K562 (cell line): Measurements from ENCODE around the gene LCN1. TPM values are rescaled to one million over a fixed set of nuclear protein-coding genes. Genes with fewer than 3 reads are reported as not detected.

Experiments used
- ATAC-seq: fragments of 200-7000 bp; cut with Tn5 transposase; 3 replicates; pipeline ENCODE4 v1.9.1; 2020; ENCODE audit warnings: moderate library complexity
- BruUV-seq: library from RNA; stranded (reverse); fragments of 400-500 nt; replicated peaks from 2 replicates; lab custom pipeline; 2021; lab: Mats Ljungman, UMichigan
- CTCF ChIA-PET: fragments of 300-600 bp; formaldehyde crosslinking; extraction: SDS; loops from one replicate; lab custom pipeline; 2021; ENCODE audit warnings: low intra/inter-chr PET ratio; lab: Yijun Ruan, JAX
- POLR2A ChIA-PET: fragments of 300-600, 350-650 bp; sonication (Branson Sonifier 250); formaldehyde crosslinking; extraction: SDS; loops from one replicate; lab custom pipeline; 2021; ENCODE audit warnings: antibody characterized with exemption, inconsistent platforms; lab: Yijun Ruan, JAX
- DNase-seq, 4 experiments: peaks; one replicate each; pipeline versions ENCODE4 v3.0.0 to v3.0.0-alpha.2; 2011 to 2018; ENCODE audit warnings: low spot score in 3 of 4, mixed read lengths in 3 of 4; ENCODE audit errors: extremely low read depth in 1 of 4
- FAIRE-seq: peaks from 2 replicates; lab custom pipeline; 2011; peaks lifted over from hg19 to GRCh38; lab: Jason Lieb, UNC
- H2AFZ ChIP-seq: 2 replicates; pipeline ENCODE4 v1.6.0; 2011; ENCODE audit warnings: low read depth, low read length, control low read depth, inconsistent platforms
- H3K27ac ChIP-seq: fragments of 200-600 bp; 3 replicates; pipeline ENCODE4 v1.8.0; 2011; ENCODE audit warnings: low read depth, mild to moderate bottlenecking, control low read depth, inconsistent platforms, low read length, moderate library complexity, mixed read lengths; ENCODE audit errors: extremely low read depth
- H3K27me3 ChIP-seq, 2 experiments: fragments of 300-600 bp in 1 of 2; 2 replicates in 1 of 2; 3 replicates in 1 of 2; pipeline versions ENCODE4 v1.6.0 to v1.8.0; 2011; ENCODE audit warnings: inconsistent platforms in 2 of 2, low read length in 2 of 2, mild to moderate bottlenecking in 1 of 2, mixed read lengths in 1 of 2, moderate library complexity in 1 of 2; ENCODE audit not compliant: control insufficient read depth in 2 of 2, insufficient read depth in 2 of 2
- H3K36me3 ChIP-seq: fragments of 300-600 bp; 3 replicates; pipeline ENCODE4 v1.8.0; 2011; ENCODE audit warnings: mild to moderate bottlenecking, low read length, inconsistent platforms; ENCODE audit not compliant: control insufficient read depth, insufficient read depth
- H3K4me1 ChIP-seq, 2 experiments: fragments of 200-600 bp in 1 of 2; replicated peaks in 1 of 2; 2 replicates in 1 of 2; 3 replicates in 1 of 2; pipeline versions ENCODE4 v1.5.1 to v1.8.0; 2011; ENCODE audit warnings: inconsistent platforms in 2 of 2, low read length in 2 of 2, mild to moderate bottlenecking in 1 of 2, mixed read lengths in 1 of 2, moderate library complexity in 1 of 2; ENCODE audit not compliant: control insufficient read depth in 2 of 2, insufficient read depth in 2 of 2
- H3K4me2 ChIP-seq: 2 replicates; pipeline ENCODE4 v1.6.1; 2011; ENCODE audit warnings: low read length, control low read depth, inconsistent platforms, mixed read lengths; ENCODE audit not compliant: insufficient read depth
- H3K4me3 ChIP-seq: fragments of 200-600 bp; sonication (generic), shearing (Covaris generic); 2 replicates; pipeline ENCODE4 v1.5.1; 2016; ENCODE audit warnings: control low read depth, inconsistent platforms
- H3K79me2 ChIP-seq: fragments of 200-600 bp; 3 replicates; pipeline ENCODE4 v1.8.0; 2011; ENCODE audit warnings: low read length, inconsistent platforms; ENCODE audit not compliant: control insufficient read depth, insufficient read depth
- H3K9ac ChIP-seq, 2 experiments: 2 replicates each; pipeline versions ENCODE4 v1.6.0 to v1.6.1; 2011; ENCODE audit warnings: low read depth in 2 of 2, low read length in 2 of 2, control low read depth in 1 of 2, inconsistent platforms in 1 of 2, mild to moderate bottlenecking in 1 of 2, mixed read lengths in 1 of 2; ENCODE audit not compliant: insufficient read depth in 1 of 2
- H3K9me1 ChIP-seq: one replicate; pipeline ENCODE4 v1.6.0; 2011; ENCODE audit warnings: inconsistent platforms, mild to moderate bottlenecking, low read length, moderate library complexity; ENCODE audit not compliant: control insufficient read depth, insufficient read depth
- H3K9me3 ChIP-seq: replicated peaks from 2 replicates; pipeline ENCODE4 v1.5.1; 2011; ENCODE audit warnings: low read depth, low read length, inconsistent platforms; ENCODE audit not compliant: control insufficient read depth, insufficient read depth
- H4K20me1 ChIP-seq: replicated peaks from 2 replicates; pipeline ENCODE4 v1.6.1; 2011; ENCODE audit warnings: low read length, inconsistent platforms, mixed read lengths; ENCODE audit not compliant: control insufficient read depth, insufficient read depth
- ATF4 ChIP-seq: fragments of 450-650 bp; formaldehyde crosslinking; IDR thresholded peaks from 2 replicates; pipeline ENCODE4 v1.4.0; 2022; ENCODE audit warnings: mild to moderate bottlenecking, moderate library complexity
- CCAR2 ChIP-seq: fragments of 200-400 bp; formaldehyde crosslinking; IDR thresholded peaks from 2 replicates; pipeline ENCODE4 v1.6.1; 2017; ENCODE audit warnings: mild to moderate bottlenecking, low read depth, low read length
- CCNT2 ChIP-seq: IDR thresholded peaks from 2 replicates; pipeline ENCODE4 v1.6.1; 2011; ENCODE audit warnings: borderline replicate concordance, low read depth, mild to moderate bottlenecking, moderate library complexity, mixed read lengths, low read length; ENCODE audit not compliant: insufficient read length; ENCODE audit errors: extremely low read depth
- EP300 ChIP-seq: IDR thresholded peaks from 2 replicates; pipeline ENCODE4 v1.6.1; 2012; ENCODE audit warnings: low read length, improper control_type of control experiment
- FOXK2 ChIP-seq, 2 experiments: fragments of 450-650 bp; IDR thresholded peaks in 1 of 2; conservative IDR thresholded peaks in 1 of 2; 2 replicates each; pipeline ENCODE4 v1.6.1; 2016; ENCODE audit warnings: low read depth in 2 of 2, mild to moderate bottlenecking in 1 of 2
- FOXO4 ChIP-seq: fragments of 450-650 bp; formaldehyde crosslinking; IDR thresholded peaks from 2 replicates; pipeline ENCODE4 v1.4.0; 2020; ENCODE audit warnings: mild to moderate bottlenecking, moderate library complexity
- HEY1 ChIP-seq: fragments of 250-450 bp; sonication (Bioruptor Pico); IDR thresholded peaks from 2 replicates; pipeline ENCODE4 v1.5.0; 2020; ENCODE audit warnings: mild to moderate bottlenecking, moderate library complexity, borderline replicate concordance
- KLF13 ChIP-seq: fragments of 450-650 bp; IDR thresholded peaks from 2 replicates; pipeline ENCODE4 v1.6.1; 2016; ENCODE audit warnings: missing genetic modification characterization, low read depth, mild to moderate bottlenecking, missing compliant biosample characterization, moderate library complexity, borderline replicate concordance
- SMAD2 ChIP-seq: fragments of 150-350 bp; IDR thresholded peaks from 2 replicates; pipeline ENCODE4 v1.6.1; 2014; ENCODE audit warnings: low read depth, mild to moderate bottlenecking, low read length
- ZFPM2 ChIP-seq: fragments of 250-450 bp; sonication (Bioruptor Pico); IDR thresholded peaks from 2 replicates; pipeline ENCODE4 v1.5.1; 2022; ENCODE audit warnings: mild to moderate bottlenecking
- ZNF143 ChIP-seq: sonication (generic); formaldehyde crosslinking; IDR thresholded peaks from 2 replicates; pipeline ENCODE4 v1.9.0; 2022; ENCODE audit warnings: mild to moderate bottlenecking, missing genetic modification reagents
- WGBS: fragments of 100-300 bp; shearing (Covaris generic); methylation state at CpG from one replicate; pipeline ENCODE4 v1.1.6; 2016; ENCODE audit warnings: low coverage, mixed read lengths; ENCODE audit not compliant: insufficient coverage; ENCODE audit errors: missing lambda C conversion rate; 5-methylcytosine and 5-hydroxymethylcytosine counted together
- in situ Hi-C: fragments of 300-500 bp; cut with MboI; formaldehyde crosslinking; loops from 4 replicates; pipeline ENCODE4 v1.15.0; 2018; ENCODE audit warnings: inconsistent platforms, mixed read lengths
- intact Hi-C: fragments of 100-400 bp; cut with micrococcal nuclease; formaldehyde crosslinking; loops from 2 replicates; pipeline ENCODE4 v1.14.2; 2022
- polyA plus RNA-seq, 8 experiments: library from polyadenylated mRNA; depleted of rRNA in 4 of 8; stranded (reverse) in 5 of 8; unstranded in 3 of 8; fragments of >200 nt; fragmentation: Nextera tagmentation in 2 of 8; fragmentation: Illumina TruSeq in 1 of 8; extraction: Ambion mirVana in 2 of 8; extraction: Trizol in 1 of 8; gene quantifications; 2 replicates each; pipeline versions ENCODE4 v1.2.1 to v1.2.3, GENCODE V29; 2011 to 2014; ENCODE audit warnings: inconsistent platforms in 1 of 8, missing spikeins in 1 of 8
- total RNA-seq, 7 experiments: library from RNA; depleted of rRNA in 6 of 7; stranded (reverse); fragments of >200 nt in 6 of 7; fragmentation: Illumina TruSeq in 2 of 7; extraction: Trizol in 2 of 7; gene quantifications; 2 replicates each; pipeline versions ENCODE4 v1.2.1 to v1.2.3, GENCODE V29; 2011 to 2021; ENCODE audit warnings: low replicate concordance in 1 of 7
- TF ChIP-seq, protein P1 (sequence below), 2 experiments: fragments of 150-350 bp in 1 of 2; IDR thresholded peaks; 2 replicates each; pipeline ENCODE4 v1.6.1; 2012 to 2016; ENCODE audit warnings: low read depth in 2 of 2, low read length in 2 of 2, mild to moderate bottlenecking in 1 of 2, moderate library complexity in 1 of 2

LCN1 gene
- total and polyA plus RNA-seq, 9 of the 15 experiments (the other 6 are each of a cell fraction or from before 2014, with no cell fraction given): not detected

GRCh38 chr9:135565636-135566035 lies 44.4 kb downstream of the LCN1 start (continued):
- TF ChIP-seq ATF4 (no peak), FOXK2 (conservative IDR thresholded peaks at IDR 0.05 in 1 of 2, IDR thresholded peaks at IDR 0.05 in 1 of 2; ENCODE audit: low read depth in 2 of 2) (no peak), CCNT2 (no peak), SMAD2 (no peak), KLF13 (no peak)
- TF ChIP-seq, protein P1, sequence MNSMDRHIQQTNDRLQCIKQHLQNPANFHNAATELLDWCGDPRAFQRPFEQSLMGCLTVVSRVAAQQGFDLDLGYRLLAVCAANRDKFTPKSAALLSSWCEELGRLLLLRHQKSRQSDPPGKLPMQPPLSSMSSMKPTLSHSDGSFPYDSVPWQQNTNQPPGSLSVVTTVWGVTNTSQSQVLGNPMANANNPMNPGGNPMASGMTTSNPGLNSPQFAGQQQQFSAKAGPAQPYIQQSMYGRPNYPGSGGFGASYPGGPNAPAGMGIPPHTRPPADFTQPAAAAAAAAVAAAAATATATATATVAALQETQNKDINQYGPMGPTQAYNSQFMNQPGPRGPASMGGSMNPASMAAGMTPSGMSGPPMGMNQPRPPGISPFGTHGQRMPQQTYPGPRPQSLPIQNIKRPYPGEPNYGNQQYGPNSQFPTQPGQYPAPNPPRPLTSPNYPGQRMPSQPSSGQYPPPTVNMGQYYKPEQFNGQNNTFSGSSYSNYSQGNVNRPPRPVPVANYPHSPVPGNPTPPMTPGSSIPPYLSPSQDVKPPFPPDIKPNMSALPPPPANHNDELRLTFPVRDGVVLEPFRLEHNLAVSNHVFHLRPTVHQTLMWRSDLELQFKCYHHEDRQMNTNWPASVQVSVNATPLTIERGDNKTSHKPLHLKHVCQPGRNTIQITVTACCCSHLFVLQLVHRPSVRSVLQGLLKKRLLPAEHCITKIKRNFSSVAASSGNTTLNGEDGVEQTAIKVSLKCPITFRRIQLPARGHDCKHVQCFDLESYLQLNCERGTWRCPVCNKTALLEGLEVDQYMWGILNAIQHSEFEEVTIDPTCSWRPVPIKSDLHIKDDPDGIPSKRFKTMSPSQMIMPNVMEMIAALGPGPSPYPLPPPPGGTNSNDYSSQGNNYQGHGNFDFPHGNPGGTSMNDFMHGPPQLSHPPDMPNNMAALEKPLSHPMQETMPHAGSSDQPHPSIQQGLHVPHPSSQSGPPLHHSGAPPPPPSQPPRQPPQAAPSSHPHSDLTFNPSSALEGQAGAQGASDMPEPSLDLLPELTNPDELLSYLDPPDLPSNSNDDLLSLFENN (IDR thresholded peaks at IDR 0.05; ENCODE audit: low read depth in 2 of 2, low read length in 2 of 2): no peak

- ChIA-PET CTCF (no interaction called here), POLR2A (interaction anchor here (0.6 kb wide), 1 partner anchor 33 kb away, joined by 3 read pairs; no protein-coding TSS in a partner anchor)
- FAIRE-seq: no peak
- BruUV-seq: no TSS peak
- Histone ChIP-seq H3K36me3 (no peaks in the 10 kb centered on the region), H3K27ac (no peak overlapping the region), H2AFZ (no peak overlapping the region), H3K27me3 (peaks cover 6 to 49% of the 10 kb centered on the region in 2 experiments; a peak in 3 of 5 replicates), H3K4me1 (peaks cover 0 to 9% of the 10 kb centered on the region in 2 experiments; a peak in 2 of 5 replicates), H3K9ac (no peak overlapping the region; a peak in 1 of 4 replicates), H3K9me3 (no peaks in the 10 kb centered on the region), H3K9me1 (peaks cover 4% of the 10 kb centered on the region), H4K20me1 (no peaks in the 10 kb centered on the region), H3K79me2 (no peaks in the 10 kb centered on the region), H3K4me3 (no peak overlapping the region), H3K4me2 (no peak overlapping the region)
- DNase-seq: no peak
- ATAC-seq: no peak
- intact Hi-C loops: no loop called here
- in situ Hi-C loops: no loop called here
- WGBS: 0% methylated on average over 10 of the region's 10 CpGs
- TF ChIP-seq HEY1 (no peak), FOXO4 (CRISPR knock-in tag) (no peak), ZFPM2 (CRISPR knock-in tag) (no peak), ZNF143 (no peak), CCAR2 (no peak), EP300 (no peak)
These were observed 45.3 kb downstream of the LCN1 start for GRCh38 chr9:135566552-135566951.
